ENCODE data around the gene LYRM1. TPM values are rescaled to one million over a fixed set of nuclear protein-coding genes. Genes with fewer than 3 reads are reported as not detected.
"Not testable (repeated sequence)": the region's sequence is repeated elsewhere in the genome, so short reads cannot be mapped to it uniquely, and the experiment has no call there.

LYRM1 gene
- total RNA-seq, 1 donor from 2014 or later: 15.1 TPM

DNA sequence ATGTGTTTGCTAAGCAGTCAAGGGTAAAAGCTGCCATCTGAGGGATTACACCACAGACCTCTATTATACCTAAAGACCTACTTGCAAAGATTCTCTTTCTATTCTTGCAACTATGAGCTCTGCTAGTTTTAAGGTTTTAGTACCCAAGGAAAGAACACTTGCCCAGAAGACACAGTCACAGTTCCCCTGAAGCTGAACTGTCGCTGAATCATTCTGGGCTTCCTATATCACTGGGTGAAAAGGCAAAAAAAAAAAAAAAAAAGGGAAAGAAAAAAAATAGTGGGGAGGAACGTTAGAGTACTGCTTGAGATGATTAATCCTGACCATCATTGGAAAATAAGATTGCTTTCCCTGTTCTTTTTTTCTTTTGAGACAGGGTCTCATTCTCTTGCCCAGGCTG, 37.9 kb downstream of the LYRM1 start:
- ATAC-seq: no peak

DNA sequence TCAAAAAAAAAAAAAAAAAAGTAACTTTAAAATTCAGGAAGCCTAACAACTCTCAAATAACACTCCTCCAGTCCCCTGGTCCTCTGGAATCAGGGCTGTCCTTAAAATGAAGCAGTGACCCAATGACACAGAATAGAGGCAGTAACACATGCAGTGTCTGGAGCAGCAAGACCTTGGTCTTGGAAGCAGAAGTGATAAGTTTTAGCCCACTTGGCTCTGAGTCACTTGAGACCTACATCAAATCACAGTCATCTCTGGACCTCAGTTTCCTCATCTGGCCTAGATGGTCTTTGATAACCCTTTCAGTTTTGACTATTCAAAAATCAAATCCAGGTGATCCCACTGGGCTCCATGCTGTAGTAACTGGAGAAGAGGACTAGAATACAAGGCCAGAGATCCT, 39.0 kb downstream of the LYRM1 start:
- ATAC-seq: no peak

DNA sequence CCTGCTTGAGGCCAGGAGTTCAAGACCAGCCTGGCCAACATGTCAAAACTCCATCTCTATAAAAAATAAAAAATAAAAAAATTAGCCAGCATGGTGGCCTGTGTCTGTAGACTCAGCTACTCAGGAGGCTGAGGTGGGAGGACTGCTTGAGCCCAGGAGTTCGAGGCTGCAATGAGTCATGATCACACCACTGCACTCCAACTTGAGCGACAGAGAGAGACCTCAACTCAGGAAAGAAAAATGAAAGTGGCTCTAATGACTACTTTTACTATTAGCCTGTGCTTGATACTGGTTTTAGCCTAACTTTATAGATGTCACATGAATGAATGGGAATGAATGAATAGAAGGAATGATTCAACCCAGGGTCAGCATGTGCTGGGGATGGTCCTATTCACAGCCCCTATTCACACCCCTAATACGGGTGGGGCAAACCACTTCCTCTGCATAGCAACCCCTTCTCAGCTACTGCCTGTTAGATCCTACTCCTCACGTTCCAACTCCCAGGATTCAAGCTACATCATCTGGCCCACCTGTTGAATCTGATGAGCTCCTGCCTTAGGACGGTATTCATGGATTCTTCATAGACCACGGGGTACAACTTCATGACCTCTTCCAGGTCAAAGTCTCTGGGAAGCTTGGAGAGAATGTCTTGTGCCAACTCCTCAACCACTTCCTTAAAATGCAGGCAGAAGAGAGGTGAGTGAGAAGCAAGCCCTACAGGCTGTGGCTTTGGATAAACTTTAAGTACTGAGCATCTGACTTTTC, 40.5 kb downstream of the LYRM1 start:
- no peak for ATAC-seq

DNA sequence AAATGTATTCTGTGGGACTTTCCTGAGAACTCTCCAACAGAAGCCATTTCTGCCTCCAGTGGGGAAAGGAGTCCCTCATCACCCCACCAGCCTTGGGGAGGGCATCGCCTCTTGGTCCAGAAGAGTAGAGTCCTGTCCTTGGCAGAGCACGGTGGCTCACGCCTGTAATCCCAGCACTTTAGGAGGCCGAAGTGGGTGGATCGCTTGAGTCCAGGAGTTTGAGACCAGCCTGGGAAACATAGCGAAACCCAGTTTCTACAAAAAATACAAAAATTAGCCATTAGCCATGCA, 41.0 kb downstream of the LYRM1 start:
- ATAC-seq: no peak

DNA sequence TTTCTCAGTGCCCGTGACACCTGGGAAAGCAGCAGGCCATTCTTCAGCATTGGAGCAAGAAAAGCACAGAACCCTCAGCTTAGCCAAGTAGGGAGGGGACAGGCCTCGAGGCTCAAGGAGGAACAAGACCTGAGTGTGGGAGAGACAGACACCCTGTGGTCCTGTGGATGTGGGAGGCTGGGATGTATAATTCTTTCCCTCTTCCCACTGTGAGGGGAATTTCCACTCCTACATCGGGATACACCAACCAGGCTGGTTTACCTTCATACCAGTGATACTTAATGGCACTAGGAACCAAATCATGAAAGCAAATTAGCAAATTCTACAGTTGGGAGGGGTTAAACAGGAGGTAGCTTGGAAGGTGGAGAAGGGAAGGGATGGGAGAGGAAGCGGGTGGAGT, 41.7 kb downstream of the LYRM1 start:
- ATAC-seq: no peak

DNA sequence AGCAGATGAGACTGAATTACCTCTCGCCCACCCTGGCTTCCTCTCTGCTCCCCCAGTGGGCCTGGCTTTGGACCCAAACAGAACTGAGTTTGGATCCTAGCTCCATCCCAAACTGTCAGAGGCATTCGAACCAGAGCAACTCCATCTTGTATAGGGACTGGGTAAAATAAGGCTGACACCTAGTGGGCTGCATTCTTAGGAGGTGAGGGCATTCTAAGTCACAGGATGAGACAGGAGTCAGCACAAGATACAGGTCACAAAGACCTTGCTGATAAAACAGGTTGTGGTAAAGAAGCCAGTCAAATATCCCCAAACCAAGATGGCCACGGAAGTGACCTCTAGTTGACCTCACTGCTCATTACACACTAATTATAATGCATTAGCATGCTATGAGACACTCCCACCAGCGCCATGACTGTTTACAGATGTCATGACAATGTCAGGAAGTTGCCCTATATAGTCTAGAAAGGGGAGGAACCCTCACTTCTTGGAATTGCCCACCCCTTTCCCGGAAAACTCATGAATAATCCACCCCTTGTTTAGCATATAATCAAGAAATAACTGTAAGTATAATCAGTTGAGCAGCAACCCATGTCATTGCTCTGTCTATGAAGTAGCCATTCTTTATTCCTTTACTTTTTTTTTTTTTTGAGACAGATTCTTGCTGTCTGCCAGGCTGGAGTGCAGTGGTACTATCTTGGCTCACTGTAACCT, 44.4 kb downstream of the LYRM1 start:
- peak; percentile 35 for ATAC-seq

DNA sequence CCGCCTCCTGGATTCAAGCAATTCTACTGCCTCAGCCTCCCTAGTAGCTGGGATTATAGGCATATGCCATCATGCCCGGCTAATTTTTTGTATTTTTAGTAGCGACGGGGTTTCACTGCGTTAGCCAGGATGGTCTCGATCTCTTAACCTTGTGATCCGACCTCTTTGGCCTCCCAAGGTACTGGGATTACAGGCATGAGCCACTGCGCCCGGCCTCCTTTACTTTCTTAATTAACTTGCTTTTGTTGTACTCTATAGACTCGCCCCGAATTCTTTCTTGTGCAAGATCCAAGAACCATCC, 45.0 kb downstream of the LYRM1 start:
- ATAC-seq: not testable (repeated sequence)

DNA sequence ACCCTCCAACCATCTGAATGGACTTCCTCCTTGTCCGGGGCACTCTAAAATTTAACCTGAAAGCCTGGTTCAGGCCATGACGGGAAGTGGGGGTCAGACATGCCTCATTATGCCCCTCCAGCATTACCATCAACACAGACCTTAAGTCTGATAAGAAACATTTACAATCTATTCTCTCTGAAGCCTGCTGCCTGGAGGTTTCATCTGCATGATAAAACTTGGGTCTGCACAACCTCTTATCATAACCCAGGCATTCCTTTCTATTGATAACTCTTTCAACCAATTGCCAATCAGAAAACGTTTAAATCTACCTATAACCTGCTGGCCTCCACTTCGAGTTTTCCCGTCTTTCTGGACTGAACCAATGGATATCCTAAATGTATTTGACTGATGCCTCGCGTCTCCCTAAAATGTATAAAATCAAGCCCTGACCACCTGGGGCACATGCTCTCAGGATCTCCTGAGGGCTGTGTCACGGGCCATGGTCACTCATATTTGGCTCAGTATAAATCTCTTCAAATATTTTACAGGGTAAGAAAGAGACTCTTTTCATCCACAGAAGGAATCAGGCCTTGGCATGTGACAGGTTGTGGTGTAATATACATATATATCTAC, 45.6 kb downstream of the LYRM1 start:
- ATAC-seq: no peak

DNA sequence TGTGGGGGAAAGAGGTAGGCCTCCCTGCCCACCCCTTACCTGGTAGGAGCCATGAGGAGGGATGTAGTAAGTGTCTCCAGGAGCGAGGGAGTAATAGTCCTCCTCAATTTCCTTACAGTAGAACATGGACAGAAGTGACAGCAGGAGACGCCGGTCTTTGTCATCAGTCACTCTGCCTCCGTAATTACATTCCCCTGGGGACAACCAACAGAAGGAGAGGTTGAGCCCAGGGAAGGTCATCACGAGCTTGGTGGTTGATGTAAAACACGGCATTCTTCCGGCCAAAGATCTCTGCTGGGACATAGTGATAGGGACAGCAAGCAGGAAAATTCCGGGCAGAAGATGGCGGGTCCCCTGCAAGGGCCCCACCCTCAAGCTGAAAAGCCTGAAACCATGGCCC, 47.9 kb downstream of the LYRM1 start:
- no peak for ATAC-seq

DNA sequence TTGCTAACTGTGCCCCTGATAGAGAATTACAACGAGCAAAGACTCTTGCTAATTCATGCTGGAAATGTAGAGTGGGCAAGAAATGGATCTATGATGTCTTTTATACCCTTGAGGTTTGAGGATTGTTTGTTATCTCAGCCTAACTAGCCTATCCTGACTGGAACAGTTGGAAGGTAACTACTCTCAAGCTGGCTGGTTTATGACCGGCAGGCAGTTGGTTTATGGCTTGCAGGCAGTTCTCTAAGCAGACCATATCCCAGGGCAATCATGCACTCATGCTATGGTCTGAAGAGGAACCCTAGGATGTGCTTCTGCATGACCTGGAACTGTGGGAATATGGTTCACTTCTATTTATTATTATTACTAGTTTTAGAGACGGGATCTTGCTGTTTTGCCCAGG, 49.1 kb downstream of the LYRM1 start:
- ATAC-seq: no peak

DNA sequence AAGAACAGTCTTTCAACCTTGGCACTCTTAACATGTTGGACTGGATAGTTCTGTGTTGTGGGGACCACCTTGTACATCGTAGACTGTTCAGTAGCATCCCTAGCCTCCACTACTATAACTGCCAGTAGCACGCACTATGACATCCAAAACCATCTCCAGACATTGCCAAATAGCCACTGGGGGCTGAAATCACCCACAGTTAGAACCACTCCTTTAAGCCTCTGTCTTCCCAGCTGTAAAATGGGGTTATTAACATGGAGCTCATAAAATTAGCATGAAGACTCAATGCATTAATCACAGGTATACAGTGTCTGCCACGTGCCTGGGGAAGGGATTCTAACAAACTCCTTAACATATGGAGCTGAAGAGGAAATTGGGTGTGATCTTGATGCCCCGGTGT, 49.7 kb downstream of the LYRM1 start:
- no peak for ATAC-seq

DNA sequence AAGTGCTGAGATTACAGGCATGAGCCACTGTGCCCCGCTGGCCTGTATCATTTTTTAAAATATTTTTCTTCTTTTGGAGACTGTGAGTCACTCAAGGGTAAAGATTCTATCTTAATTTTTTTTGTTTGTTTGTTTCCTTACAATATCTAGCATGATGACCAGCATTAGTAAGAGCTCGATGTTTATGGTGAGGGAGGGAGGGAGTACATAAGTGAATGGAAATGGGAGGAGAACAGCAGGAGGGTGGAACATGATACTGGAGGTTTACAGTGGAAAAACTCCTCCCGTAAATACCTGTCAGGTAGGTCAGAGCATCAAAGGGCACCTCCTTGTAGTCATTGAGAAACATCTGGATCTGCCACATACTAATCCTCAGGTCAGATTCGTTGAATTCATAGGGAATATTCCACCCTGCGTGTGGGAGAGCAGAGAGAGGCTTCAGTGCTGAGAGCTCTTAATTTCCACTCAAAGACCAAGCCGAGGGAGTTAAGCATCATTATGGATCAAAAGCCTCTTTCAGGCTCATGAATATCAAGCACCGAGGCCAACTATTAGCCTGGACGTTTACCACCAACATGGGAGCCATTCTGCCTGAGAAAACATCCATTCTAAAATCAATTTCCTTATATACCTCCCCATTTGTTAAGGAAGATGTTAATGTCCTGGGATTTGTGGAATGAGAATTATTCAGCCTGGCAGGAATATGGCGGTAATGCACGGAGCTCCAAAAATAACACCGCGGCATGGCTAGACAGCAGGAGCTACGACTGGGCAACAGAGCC, 51.8 kb downstream of the LYRM1 start:
- ATAC-seq: peak; percentile 87

DNA sequence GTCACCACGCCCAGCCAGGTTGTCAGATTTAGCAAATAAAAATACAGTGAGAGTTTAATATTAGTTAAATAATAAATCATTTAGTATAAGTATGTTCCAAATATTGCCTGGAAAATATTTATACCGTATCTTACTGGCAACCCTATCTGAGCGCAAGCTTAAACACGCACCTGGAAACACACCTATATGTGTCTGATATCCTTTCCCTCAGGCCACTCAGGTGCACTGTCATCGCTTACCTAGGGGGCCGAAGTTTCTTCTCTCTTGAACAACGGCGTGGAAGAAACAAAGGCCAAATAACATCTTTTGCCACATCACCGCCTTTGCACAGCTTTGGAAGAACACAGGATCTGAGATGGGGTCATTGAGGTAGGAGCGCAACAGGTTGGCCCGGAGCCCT, 54.0 kb downstream of the LYRM1 start:
- ATAC-seq: no peak

DNA sequence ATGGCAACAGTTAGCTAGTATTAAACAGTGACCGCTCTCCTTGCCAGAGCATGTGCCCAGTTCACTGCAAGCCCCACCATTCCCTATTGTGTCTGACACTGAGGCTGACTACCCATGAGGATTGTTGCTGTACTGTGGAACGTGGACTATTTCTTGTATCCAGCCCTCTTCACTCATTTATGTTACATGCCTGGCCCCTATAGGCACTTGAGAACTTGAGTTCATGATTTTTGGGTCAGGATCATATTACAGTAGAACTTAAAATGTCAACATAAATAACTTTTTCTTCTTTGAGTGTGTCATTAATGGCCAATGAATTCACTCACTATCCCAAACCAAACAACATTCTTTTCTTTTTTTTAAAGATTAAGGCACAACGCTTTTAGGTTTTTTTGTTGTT, 55.7 kb downstream of the LYRM1 start:
- no peak for ATAC-seq

DNA sequence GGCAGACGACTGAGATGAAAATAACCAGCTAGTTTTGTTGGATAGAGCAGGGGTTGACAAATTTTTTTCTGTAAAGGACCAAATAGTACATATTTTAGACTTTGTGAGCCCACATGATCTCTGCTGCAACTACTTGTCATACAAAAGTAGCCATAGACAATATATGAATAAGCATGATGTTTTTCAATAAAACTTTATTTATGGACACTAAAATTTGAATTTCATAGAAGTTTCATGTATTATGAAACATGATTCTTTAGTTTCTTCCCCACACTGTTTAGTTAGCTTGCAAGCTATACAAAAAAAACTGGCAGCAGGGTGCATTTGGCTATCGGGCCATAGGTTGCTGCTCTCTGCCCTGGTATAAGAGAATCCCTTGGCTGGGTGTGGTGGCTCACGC, 56.6 kb downstream of the LYRM1 start:
- ATAC-seq: no peak

DNA sequence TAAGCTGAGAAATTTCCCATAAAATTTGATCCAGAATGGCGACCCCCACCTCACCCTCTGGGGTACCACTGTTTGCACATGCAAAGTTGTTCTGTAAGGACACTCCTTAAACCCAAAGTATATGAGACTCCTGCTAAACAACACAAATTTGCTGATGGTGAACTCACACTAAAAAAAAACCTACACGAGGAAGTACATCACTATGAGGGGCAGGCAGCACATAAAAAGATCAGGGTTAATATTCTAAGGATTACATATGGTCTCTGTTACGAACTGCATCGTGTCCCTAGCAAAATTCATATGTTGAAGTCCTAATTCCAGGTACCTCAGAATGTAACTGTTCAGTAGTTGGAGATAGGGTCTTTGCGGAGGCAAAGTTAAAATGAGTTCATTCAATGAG, 60.3 kb downstream of the LYRM1 start:
- ATAC-seq: no peak

DNA sequence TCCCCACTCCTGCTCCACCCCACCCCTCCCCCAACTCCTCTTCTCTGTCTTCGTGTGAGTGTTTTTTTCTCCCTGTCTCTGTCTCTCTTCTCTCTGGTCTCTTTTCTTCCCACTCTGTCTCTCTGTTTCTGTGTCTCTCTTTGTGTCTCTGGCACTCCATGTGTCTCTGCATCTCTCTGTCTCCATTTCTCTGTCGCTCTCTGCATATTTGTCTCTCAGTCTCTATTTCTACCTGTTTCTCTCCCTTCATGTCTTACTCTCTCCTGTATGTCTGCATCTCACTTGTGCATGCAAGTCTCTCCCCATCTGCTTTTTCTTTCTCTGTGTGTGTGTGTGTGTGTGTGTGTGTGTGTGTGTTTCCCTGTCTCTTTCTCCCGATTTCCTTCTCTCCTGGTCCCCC, 68.2 kb downstream of the LYRM1 start:
- no peak for ATAC-seq

DNA sequence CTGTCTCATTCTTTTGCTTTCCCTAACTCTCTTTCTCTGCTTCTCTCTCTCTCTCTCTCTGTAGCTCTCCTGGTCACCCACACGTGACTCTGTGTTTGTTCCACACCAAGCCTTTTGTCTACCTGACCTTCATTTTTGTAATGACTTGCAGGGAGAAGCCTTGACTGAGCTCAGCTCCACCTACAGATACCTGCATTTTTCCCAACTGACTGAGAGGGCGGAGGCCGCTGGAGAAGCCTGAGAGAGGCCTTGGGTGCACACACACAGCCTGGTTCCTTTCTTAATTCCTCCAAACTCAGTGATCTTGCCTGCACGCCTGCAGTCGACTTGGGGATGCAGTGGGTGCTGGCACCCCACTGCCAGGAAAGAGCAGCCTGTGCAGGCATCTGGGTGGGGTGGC, 68.8 kb downstream of the LYRM1 start:
- peak; percentile 65 for ATAC-seq

DNA sequence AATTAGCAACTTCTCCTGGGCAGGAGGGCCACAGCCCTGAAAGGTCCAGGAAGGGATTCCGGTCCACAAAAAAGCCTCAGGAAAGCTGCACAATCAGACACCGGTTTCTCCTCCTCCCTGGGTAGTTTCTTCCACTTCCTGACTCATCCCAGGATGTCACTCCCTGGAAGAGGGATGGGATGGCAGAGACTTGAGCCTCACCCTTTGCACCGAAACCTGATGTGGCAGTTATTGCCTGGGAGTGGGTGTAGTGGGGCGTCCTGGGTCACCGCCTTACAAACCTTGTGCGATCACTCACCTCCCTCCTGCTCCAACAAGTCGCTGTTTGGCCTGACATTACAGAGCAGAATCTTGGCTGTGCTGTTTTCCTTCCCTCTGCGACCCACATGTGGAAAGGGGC, 70.8 kb downstream of the LYRM1 start:
- ATAC-seq: peak; percentile 93

DNA sequence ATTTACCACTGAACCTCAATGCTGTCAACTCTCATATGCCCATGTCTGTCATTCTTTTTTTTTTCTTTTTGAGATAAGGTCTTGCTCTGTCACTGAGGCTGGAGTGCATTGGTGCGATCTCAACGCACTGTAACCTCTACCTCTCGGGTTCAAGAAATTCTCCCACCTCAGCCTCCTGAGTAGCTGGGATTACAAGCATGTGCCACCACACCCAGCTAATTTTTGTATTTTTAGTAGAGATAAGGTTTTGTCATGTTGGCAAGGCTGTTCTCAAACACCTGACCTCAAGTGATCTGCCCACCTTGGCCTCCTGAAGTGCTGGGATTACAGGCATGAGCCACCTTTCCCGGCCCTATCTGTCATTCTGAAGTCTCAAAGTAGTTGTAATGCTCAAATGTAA, 72.6 kb downstream of the LYRM1 start:
- ATAC-seq: not testable (repeated sequence)
